Thyroid gland (tissue), 4 donors: ENCODE results near the gene TMEM161A.

Experiments used
- CTCF ChIP-seq, 6 experiments: fragments of 200-600 bp in 3 of 6; fragments of 450-650 bp in 3 of 6; sonication (generic) in 3 of 6; IDR thresholded peaks; one replicate each; pipeline ENCODE4 v1.5.1; 2016 to 2019; ENCODE audit warnings: antibody characterized with exemption in 6 of 6, mild to moderate bottlenecking in 2 of 6, inconsistent platforms in 1 of 6, moderate library complexity in 1 of 6
- POLR2A ChIP-seq, 2 donors: fragments of 450-650 bp; IDR thresholded peaks; one replicate each; pipeline ENCODE4 v1.6.1; 2017; ENCODE audit warnings: antibody characterized with exemption in 2 of 2, mild to moderate bottlenecking in 2 of 2, moderate library complexity in 1 of 2

GRCh38 chr19:19157808-19158207, 19.5 kb upstream of the TMEM161A start:
- TF ChIP-seq POLR2A (IDR thresholded peaks at IDR 0.05) (no peak), CTCF (IDR thresholded peaks at IDR 0.05) (no peak)
